Omental fat pad (tissue), 4 donors: ENCODE results near the gene URAD. TPM values are rescaled to one million over a fixed set of nuclear protein-coding genes. Genes with fewer than 3 reads are reported as not detected.

ENCODE experiments used
- ATAC-seq: fragments of 150-250 bp; one replicate; pipeline ENCODE4 v1.9.1; 2016; ENCODE audit warnings: mild to moderate bottlenecking, moderate library complexity; ENCODE audit not compliant: low FRiP score
- DNase-seq: peaks from one replicate; pipeline ENCODE4 v3.0.0-alpha.2; 2019; ENCODE audit warnings: low spot score
- total RNA-seq, 4 donors: library from RNA; depleted of rRNA; stranded (reverse); fragments of >200 nt; gene quantifications; one replicate each; pipeline ENCODE4 v1.1.0, GENCODE V29; 2016
- TF ChIP-seq, protein P1 (sequence below), 3 donors: fragments of 450-650 bp; IDR thresholded peaks; one replicate each; pipeline ENCODE4 v1.5.1; 2016 to 2017; ENCODE audit warnings: antibody characterized with exemption in 3 of 3, mild to moderate bottlenecking in 3 of 3, moderate library complexity in 2 of 3

URAD gene
- total RNA-seq, 4 donors from 2014 or later: 1.3 TPM; not detected in 3

DNA sequence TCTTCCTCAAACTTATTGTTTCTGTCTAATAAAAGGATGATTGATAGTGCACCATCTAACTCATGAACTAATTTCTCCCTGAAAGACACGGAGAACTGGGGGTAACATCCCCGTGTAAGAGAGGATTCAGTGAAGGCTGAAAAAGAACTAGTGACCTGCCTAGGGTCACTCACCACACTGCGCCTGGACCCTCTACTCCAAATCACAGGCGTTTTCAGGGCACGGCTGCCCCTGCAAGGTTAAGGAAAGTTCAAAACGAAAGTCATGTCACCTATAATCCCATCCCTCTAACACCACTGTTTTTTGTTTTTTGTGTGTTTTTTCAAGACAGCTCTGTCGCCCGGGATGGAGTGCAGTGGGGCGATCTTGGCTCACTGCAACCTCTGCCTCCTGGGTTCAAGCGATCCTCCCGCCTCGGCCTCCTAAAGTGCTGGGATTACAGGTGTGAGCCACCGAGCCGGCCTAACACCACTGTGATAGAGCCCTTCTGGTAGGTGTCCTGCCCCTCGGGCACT is 8.7 kb downstream of the URAD start:
- TF ChIP-seq, protein P1, sequence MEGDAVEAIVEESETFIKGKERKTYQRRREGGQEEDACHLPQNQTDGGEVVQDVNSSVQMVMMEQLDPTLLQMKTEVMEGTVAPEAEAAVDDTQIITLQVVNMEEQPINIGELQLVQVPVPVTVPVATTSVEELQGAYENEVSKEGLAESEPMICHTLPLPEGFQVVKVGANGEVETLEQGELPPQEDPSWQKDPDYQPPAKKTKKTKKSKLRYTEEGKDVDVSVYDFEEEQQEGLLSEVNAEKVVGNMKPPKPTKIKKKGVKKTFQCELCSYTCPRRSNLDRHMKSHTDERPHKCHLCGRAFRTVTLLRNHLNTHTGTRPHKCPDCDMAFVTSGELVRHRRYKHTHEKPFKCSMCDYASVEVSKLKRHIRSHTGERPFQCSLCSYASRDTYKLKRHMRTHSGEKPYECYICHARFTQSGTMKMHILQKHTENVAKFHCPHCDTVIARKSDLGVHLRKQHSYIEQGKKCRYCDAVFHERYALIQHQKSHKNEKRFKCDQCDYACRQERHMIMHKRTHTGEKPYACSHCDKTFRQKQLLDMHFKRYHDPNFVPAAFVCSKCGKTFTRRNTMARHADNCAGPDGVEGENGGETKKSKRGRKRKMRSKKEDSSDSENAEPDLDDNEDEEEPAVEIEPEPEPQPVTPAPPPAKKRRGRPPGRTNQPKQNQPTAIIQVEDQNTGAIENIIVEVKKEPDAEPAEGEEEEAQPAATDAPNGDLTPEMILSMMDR (IDR thresholded peaks at IDR 0.05): no peak
- no peak for DNase-seq

DNA sequence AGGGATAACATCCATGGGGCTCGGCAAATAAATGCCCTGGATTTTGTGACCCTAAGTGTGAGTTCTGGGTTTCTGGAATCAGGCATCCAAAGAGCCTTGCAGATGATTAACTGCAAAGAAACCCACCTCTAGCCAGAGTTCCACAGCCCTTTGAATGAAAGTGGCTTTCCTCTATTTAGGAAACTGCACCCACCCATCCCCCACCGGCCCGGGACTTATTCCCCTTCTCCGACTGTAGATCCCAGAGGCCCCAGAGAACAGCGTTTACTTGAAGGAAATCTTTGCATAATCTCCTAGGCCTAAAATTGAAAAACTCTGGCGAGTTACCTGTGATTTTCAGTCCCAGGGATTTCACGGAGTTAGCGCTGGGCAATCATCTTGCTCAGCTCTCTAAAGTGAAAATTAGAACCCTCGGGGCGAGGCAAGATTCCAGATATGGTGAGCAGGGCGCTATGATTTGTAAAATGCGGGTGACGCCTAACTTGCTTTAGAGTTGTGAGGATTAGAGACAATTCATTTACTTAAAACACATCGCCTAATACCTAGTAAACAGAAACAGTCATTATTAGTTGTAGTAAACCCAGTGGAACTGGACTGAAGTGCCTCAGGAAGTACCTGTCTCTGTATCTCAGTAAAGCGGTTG is 9.4 kb downstream of the URAD start:
- TF ChIP-seq, protein P1 (IDR thresholded peaks at IDR 0.05): no peak
- ATAC-seq (no peak), DNase-seq (no peak)

More for the DNA sequence above, 8.7 kb downstream of the URAD start:
- ATAC-seq: no peak

DNA sequence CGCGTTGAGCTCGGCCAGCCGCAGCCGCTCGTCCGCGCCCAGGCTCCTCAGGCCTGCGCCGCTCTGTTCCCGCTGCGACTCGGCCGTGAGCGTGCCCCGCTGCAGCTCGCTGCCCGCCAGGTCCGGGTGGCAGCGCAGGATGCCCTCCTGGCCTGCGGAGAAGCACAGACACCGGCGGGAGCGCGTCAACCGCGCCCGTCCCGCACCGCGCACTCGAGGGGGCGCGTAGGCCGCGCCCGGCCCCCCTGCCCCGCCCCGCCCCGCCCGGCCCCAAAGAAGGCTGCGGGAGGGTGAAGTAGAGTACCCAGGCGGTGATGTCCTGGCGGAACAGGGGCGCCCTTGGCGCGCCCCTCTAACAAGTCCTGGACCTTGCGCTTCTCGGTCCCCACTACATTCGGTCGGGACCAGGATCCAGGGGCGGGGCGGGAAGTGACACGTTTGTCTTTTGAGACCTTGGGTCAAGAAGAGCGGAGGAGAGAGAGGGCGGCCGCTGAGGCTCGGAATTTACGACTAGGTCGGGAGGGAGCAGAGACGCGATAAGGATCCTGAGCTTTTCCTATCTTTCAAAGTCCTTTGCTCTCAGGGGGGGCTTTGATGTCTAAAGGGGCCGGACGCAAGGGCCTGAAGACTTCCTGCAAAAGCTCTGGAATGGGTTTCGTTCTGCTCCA is 10.1 kb downstream of the URAD start:
- DNase-seq (no peak), ATAC-seq (no peak)
- TF ChIP-seq, protein P1 (IDR thresholded peaks at IDR 0.05): no peak

DNA sequence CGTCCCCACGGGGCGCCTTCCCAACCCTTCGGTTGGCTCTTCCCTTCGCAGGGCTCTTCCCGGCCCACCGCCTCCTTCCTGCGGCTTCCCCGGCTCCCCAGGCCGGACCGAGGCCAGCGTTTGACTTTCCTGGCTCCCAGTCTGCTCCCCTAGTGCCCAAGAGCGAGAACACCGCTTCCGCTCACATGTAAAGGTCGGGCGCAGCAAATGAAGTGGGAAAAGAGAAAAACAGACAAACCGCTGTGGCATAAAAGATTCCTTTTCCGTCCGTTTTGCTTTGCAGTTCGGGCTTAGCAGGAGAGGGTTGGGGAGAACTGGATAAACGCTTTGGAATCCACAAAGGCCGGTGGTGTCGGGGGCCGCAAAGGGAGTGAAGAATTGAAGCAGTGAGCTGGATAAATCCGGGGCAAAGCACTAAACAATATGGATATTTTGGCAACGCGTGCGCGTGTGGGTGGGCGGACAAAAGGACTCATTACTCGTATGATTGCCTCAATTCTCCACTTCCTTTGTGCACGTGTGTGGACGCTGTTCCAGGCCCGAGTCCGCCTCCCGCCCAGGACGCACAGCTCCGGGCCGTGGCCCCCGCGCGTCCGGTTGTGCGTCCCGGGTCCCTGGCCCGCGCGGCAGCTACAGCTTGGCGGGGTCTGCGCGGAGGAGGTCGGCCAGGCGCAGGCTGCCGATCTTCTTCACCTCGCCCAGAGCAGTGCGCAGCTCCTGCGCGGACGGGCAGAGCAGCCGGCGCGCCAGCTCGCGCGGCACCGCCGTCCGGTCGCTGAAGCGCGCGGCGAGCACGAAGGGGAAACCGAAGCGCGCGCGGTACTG is 10.8 kb downstream of the URAD start:
- TF ChIP-seq, protein P1 (IDR thresholded peaks at IDR 0.05): no peak
- DNase-seq (no peak), ATAC-seq (no peak)

DNA sequence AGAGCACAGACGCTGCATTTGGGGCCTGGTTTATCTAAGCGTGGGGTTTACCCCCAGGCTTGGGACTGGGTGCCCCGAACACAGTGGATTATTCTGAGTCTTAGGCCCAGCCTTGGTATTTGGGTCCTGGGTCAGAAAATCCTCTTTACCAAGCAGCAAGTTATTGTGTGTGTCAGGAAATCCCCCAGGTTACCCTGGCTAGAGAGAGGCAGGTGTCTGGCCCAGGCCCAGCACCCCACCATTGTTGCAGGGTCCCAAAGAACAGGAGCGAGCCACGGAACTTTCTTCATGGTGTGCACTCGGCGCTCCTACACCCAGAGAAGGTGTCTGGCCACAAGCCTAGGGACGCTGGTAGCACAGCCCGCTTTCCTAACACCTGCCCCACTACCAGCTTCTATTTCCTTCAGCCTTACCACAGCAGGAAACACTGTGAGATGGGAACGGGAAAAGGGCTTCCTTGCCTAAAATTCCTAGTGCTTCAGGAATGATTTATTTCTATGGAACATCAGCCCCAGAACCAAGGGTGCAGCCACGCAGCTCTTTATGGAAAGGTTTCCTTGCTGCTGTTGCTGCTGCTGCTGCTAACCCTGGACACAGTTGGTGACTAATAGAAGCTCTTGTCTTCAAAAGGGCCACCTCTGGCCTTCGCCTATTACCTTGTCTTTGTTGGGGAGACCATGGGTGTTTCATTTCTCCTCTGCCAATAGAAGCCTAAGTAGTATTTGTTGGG is 12.0 kb downstream of the URAD start:
- TF ChIP-seq, protein P1 (IDR thresholded peaks at IDR 0.05): no peak
- DNase-seq: no peak
- ATAC-seq: no peak

DNA sequence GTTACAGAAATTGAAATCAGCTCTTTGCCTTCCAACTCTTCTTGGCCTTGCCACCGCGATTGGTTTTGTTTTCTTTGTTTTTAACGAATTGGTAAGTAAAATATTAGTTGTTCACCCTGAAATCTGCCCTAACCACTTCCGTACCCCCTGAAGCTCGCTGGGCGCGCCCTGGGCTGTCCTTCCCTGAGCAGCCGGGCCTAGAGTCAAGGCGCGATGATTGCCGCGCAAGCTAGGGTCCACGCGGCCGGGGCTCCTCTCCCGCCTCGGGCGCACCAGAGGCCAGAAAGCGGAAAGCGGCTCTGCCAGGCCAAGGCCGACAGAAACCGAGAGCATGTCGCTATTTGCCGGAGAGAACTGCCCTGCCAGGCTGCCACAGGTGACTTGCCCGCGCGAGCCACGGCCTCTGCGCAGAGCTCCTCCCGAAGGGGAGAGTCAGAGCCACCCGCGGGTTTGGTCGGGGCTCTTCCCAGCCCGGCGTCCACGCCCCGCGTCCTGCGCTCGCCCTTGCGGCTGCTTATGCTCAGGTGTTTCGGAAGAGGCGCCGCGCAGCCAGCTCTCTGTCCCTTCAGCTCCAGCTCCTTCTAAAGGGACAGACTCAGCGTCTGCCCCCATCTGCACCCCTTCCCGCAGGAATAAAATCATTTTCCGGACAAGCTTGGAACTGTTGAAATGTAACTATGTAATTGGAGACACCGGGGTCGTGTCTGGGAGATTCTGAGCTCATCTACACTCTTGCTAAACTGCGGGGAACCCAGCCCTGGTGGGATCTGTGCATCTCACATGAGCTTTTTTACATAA is 12.7 kb downstream of the URAD start:
- TF ChIP-seq, protein P1 (IDR thresholded peaks at IDR 0.05): no peak
- no peak for ATAC-seq
- DNase-seq: no peak
